HL-60 (cell line): ENCODE data around the gene ARG2.
"Not testable (repeated sequence)": the region's sequence is repeated elsewhere in the genome, so short reads cannot be mapped to it uniquely, and the experiment has no call there.

Source experiments
- DNase-seq, 2 experiments: peaks; one replicate each; pipeline ENCODE4 v3.0.0-alpha.2; 2010 to 2020; ENCODE audit warnings: low read depth in 1 of 2, low spot score in 1 of 2
- H3K27ac ChIP-seq: fragments of 250-450 bp; sonication (Bioruptor Pico); replicated peaks from 2 replicates; pipeline ENCODE4 v1.5.1; 2020; ENCODE audit warnings: mild to moderate bottlenecking, moderate library complexity
- H3K27me3 ChIP-seq: fragments of 250-450 bp; sonication (Bioruptor Pico); 2 replicates; pipeline ENCODE4 v1.5.1; 2021; ENCODE audit warnings: mild to moderate bottlenecking, moderate library complexity; ENCODE audit not compliant: insufficient read depth, poor library complexity, severe bottlenecking
- H3K4me3 ChIP-seq: replicated peaks from 2 replicates; pipeline ENCODE4 v1.5.1; 2011; ENCODE audit warnings: mild to moderate bottlenecking, control low read depth, low read length; ENCODE audit not compliant: insufficient read depth
- GABPA ChIP-seq: IDR thresholded peaks from 2 replicates; pipeline ENCODE4 v1.6.1; 2012; ENCODE audit warnings: low read depth
- POLR2AphosphoS5 ChIP-seq: IDR thresholded peaks from 2 replicates; pipeline ENCODE4 v1.6.1; 2012; ENCODE audit warnings: low read depth
- SPI1 ChIP-seq: IDR thresholded peaks from 2 replicates; pipeline ENCODE4 v1.6.1; 2012; ENCODE audit warnings: low read depth, mild to moderate bottlenecking, borderline replicate concordance
- TF ChIP-seq, protein P1 (sequence below): IDR thresholded peaks from 2 replicates; pipeline ENCODE4 v1.6.1; 2012; ENCODE audit warnings: low read depth; ENCODE audit not compliant: insufficient replicate concordance
- TF ChIP-seq, protein P2 (sequence below): IDR thresholded peaks from one replicate; pipeline ENCODE4 v1.5.1; 2011; ENCODE audit warnings: low read length, control low read depth, inconsistent platforms; ENCODE audit not compliant: insufficient read depth

ARG2 gene

DNA sequence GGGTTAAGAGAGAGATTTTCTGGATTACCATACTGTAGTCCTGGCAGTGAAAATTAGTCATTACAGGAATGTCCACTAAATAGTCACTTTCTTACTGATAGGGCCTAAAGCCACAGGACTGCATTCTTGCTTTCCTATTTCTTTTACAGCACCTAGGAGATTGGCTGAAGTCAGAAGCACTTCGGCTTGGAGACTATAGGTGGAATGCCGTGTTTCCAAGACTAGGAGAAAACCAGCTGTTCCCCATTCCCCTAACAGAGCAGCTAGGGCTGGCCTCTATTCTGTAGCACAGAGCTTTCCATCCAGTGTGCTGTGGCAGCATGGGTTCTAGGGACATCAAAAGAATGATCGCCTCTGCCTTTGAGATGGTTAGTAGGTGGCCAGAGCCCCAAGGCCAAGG, 34.7 kb upstream of the ARG2 start:
- Histone ChIP-seq H3K27me3 (no peaks in the 10 kb centered on the region), H3K27ac (no peak overlapping the region), H3K4me3 (no peak overlapping the region)
- no peak for DNase-seq
- TF ChIP-seq SPI1 (no peak), POLR2AphosphoS5 (no peak), GABPA (no peak)
- TF ChIP-seq, protein P1, sequence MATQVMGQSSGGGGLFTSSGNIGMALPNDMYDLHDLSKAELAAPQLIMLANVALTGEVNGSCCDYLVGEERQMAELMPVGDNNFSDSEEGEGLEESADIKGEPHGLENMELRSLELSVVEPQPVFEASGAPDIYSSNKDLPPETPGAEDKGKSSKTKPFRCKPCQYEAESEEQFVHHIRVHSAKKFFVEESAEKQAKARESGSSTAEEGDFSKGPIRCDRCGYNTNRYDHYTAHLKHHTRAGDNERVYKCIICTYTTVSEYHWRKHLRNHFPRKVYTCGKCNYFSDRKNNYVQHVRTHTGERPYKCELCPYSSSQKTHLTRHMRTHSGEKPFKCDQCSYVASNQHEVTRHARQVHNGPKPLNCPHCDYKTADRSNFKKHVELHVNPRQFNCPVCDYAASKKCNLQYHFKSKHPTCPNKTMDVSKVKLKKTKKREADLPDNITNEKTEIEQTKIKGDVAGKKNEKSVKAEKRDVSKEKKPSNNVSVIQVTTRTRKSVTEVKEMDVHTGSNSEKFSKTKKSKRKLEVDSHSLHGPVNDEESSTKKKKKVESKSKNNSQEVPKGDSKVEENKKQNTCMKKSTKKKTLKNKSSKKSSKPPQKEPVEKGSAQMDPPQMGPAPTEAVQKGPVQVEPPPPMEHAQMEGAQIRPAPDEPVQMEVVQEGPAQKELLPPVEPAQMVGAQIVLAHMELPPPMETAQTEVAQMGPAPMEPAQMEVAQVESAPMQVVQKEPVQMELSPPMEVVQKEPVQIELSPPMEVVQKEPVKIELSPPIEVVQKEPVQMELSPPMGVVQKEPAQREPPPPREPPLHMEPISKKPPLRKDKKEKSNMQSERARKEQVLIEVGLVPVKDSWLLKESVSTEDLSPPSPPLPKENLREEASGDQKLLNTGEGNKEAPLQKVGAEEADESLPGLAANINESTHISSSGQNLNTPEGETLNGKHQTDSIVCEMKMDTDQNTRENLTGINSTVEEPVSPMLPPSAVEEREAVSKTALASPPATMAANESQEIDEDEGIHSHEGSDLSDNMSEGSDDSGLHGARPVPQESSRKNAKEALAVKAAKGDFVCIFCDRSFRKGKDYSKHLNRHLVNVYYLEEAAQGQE, result no peak
- TF ChIP-seq, protein P2, sequence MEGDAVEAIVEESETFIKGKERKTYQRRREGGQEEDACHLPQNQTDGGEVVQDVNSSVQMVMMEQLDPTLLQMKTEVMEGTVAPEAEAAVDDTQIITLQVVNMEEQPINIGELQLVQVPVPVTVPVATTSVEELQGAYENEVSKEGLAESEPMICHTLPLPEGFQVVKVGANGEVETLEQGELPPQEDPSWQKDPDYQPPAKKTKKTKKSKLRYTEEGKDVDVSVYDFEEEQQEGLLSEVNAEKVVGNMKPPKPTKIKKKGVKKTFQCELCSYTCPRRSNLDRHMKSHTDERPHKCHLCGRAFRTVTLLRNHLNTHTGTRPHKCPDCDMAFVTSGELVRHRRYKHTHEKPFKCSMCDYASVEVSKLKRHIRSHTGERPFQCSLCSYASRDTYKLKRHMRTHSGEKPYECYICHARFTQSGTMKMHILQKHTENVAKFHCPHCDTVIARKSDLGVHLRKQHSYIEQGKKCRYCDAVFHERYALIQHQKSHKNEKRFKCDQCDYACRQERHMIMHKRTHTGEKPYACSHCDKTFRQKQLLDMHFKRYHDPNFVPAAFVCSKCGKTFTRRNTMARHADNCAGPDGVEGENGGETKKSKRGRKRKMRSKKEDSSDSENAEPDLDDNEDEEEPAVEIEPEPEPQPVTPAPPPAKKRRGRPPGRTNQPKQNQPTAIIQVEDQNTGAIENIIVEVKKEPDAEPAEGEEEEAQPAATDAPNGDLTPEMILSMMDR, result no peak

DNA sequence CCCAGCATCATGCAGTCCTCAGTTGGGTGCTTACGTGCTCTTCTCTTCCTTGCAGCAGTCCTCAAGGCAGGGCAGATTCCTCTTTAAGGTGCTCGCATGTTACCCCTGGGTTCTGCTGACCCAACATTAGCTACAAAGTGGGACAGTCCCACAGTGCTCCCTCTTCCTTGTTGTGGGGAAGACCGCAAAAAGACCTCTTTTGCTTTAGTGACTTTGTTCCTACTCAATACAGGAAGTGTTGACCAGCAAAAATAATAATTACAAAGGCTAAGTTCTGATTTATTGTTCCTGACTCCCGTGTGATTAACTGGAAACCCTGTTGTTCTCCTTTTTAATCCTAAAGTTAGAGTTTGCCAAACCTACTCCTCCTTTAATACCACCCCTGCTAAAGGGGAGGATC, 33.4 kb upstream of the ARG2 start:
- TF ChIP-seq POLR2AphosphoS5, result no peak
- TF ChIP-seq GABPA, result no peak
- TF ChIP-seq, protein P2, result no peak
- TF ChIP-seq SPI1, result no peak
- TF ChIP-seq, protein P1, result no peak
- no peak overlapping the region for H3K4me3 ChIP-seq
- no peak for DNase-seq
- H3K27ac ChIP-seq, result no peak overlapping the region
- no peaks in the 10 kb centered on the region for H3K27me3 ChIP-seq

DNA sequence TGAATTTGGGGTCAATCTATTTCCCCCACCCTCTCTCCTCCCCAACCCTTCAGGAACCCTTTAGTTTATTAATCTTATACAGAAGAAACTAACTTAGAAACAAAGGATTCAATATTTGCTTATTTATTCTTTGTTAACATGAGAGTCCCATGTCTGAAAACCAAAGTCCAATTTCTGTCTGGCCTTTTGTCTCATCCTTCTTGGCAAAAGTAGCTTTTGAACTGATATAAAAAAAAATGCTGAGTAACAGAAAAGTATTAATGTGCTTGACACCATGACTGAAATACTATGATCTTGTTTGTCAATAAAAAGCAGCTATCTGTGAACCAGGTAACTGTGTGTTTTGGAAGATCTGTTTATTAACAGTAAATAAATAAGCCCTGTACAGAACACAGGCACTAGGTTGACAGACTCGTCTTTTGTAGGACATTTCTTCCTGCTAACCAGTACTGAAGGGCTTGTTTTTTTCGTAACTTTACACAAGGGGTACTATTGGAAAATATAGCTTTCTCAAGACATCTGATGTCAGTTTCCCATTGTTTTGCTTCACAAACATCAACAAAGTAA, 30.4 kb upstream of the ARG2 start:
- no peak overlapping the region for H3K4me3 ChIP-seq
- H3K27me3 ChIP-seq, result no peaks in the 10 kb centered on the region
- no peak overlapping the region for H3K27ac ChIP-seq
- no peak for TF ChIP-seq POLR2AphosphoS5
- no peak for TF ChIP-seq SPI1
- no peak for TF ChIP-seq GABPA
- TF ChIP-seq, protein P2, result no peak
- TF ChIP-seq, protein P1, result no peak
- no peak for DNase-seq

DNA sequence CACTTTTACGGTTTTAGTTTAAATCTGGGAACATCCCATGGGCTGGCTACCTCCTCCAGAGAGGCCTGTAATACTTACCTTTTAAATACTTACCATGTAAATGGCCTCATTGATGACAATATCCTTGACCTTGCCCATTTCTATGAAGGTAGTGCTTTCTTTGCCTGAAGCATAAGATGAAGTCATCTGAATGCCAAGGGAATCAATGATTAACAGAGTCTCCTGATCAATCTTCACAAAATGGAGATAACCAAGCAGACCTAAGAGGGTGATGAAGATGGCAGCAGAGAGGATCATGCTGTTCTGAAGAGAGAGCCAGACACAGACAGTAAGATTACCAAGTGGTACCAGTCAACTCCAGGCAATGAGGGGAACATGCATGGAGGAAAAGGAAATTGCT, 26.1 kb upstream of the ARG2 start:
- DNase-seq, H3K27ac ChIP-seq: not testable (repeated sequence)

More for the DNA sequence above, 26.1 kb upstream of the ARG2 start:
- not testable (repeated sequence) for H3K4me3 ChIP-seq, H3K27me3 ChIP-seq
